HG03558 (cell line): ENCODE results near the gene FCER1A.

ENCODE experiments used
- ATAC-seq: cut with Tn5 transposase; IDR thresholded peaks from one replicate; pipeline ENCODE4 v1.9.1; 2021; ENCODE audit warnings: moderate number of reproducible peaks; ENCODE audit not compliant: unreplicated experiment; ENCODE audit errors: extremely low read depth

FCER1A gene

GRCh38 chr1:159302095-159302494, at the start of gene FCER1A:
FCER1A (plus strand) TSS chr1:159302336; CDS start chr1:159302365, 29 bp downstream.
- ATAC-seq: no peak

DNA sequence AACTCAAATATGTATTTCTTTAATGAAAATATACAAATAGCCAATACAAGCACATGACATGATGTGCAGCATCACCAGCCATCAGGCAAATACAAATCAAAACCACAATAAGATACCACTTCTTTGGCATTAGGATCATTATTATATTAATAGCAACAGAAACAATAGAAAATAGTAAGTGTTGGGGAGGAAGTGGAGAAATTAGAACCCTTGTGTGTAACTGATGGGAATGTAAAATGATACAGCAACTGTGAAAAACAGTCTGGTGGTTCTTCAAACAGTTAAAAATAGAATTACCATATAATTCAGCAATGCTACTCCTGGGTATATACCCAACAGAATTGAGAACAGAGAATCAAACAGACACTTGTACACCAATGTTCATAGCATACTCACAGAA, 40.8 kb upstream of the FCER1A start:
- no peak for ATAC-seq

- no peak for ATAC-seq
Measured at GRCh38 chr1:159261721-159262494, 40.2 kb upstream of the FCER1A start.

GRCh38 chr1:159266832-159267231, 35.3 kb upstream of the FCER1A start:
- no peak for ATAC-seq

- no peak for ATAC-seq
Measured at GRCh38 chr1:159274631-159275030, 27.5 kb upstream of the FCER1A start.

DNA sequence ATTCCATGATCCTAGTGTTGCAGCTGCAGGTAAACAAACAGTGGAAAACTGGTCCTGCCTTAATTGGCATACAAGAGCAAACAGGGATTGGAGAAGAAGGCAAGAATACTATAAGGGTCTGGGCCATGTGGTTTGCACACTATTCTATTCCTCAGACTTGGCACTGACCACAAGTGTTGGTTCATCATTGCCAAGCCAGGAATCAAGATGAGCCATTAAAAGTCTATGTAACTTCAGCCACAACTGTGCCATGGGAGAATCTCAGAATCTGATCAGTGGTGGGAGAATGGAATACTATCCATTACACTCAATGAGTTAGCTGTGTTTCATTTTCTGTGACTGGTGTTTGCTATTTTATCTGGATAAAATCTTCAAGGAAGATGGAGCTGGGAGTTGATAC, 26.2 kb upstream of the FCER1A start:
- no peak for ATAC-seq

- ATAC-seq: no peak
Measured at GRCh38 chr1:159279773-159280172, 22.4 kb upstream of the FCER1A start.

DNA sequence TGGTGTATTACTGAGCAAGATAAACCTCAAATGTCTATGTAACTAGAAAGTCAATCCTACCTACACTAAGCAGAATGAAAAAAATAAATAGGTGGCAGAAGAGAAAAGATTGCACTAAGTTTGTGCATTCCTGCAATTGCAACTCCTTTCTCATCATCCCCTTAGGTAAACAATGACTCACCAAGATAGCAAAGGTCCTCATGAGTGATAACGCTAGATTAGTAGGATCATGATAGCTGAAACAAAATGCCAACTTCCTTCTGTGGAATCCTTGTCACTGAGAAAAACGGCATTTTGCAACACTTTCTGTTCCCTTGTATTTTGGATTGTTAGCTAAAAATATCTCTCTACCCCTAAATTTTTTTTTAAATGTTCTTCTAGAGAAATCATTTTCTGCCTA, 20.0 kb upstream of the FCER1A start:
- no peak for ATAC-seq

- ATAC-seq: no peak
Measured at GRCh38 chr1:159289060-159289459, 13.1 kb upstream of the FCER1A start.

DNA sequence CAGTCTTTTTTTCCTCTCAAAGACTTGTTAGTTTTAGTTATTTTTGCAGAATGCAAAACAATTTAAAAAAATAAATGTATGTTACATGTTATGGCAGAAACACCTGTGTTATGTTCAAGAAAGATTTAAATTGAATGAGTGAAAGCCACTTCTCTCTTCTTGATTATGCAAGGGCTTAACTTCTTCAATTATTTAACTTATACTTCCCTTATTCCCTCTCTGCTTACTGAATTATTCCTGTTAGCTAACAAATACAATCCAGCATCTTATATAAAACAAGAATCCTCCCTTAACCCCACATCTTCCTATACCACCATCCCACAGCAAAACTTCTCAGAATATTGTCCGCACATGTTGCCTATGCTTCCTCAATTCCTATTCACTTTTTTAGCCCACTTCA, 10.7 kb upstream of the FCER1A start:
- ATAC-seq: no peak

DNA sequence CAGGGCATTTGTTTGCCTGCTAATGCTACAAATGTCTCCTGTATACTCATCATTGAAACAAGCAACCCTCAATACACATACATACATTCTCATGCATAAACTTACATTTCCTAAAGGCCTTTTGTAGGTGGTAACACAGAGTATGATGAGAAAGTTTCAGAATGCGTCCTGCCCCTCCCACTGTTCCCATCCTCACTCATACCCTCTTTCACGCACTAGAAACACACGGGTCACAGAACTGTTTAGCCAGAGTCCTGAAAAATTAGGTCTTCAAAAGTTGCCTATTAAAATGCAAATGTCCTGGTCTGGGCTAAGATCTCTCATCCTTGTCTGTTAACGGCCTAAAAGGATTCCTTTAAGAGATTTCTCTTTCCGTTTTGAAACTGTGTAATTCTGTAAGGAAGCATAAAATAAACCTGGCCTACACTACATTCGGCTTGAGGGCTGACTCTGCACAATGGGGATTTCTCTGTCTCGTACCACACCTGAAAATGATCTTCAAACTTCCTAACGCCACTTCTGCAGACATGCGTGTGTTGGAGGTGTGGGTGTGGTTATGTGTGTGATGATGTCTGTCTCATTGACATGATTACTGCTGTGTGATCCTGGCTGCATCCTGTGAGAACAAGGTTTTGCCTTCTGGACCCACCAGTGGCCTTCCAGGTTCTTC, 5.3 kb upstream of the FCER1A start:
- ATAC-seq: no peak

DNA sequence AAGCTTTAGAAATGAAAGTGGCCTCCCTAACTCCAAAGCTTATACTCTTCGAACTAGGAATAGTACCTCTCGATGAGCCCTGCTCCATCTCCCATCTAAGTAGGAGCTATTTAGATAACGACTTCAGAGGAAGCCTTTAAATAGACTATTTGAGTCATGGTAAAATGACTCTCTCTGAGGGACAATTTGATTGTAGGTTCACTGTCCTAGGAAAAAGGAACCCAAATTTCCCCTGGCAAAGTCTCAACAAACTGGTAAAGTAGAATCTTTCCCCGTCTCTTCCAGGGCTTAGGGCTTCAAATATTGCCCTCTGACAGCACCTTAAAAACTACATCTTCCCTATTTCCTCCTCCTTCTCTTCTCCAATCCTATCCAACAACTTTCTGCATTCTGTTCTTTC, 2.0 kb upstream of the FCER1A start:
- ATAC-seq: no peak

DNA sequence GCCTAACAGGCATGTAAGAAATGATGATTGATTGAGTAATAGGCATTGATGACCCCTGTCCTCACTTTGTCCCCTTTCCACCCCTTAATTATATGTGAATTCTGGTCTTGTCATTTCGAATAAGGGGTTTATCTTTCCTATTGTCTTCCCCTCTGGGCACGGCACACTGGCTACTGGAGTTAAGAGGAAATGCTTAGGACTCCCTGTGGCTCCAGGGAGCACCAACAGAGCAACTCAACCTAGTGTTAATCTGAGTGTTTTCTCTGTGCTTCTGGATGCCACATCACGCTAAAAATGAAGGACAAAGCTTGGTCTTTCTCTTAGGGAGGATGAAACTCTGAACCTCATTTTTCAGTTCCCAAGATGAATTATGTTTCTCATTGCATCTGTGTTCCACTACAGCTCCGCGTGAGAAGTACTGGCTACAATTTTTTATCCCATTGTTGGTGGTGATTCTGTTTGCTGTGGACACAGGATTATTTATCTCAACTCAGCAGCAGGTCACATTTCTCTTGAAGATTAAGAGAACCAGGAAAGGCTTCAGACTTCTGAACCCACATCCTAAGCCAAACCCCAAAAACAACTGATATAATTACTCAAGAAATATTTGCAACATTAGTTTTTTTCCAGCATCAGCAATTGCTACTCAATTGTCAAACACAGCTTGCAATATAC, 5.3 kb downstream of the FCER1A start:
- no peak for ATAC-seq

- ATAC-seq: no peak
Measured at GRCh38 chr1:159311679-159312078, 9.5 kb downstream of the FCER1A start.

DNA sequence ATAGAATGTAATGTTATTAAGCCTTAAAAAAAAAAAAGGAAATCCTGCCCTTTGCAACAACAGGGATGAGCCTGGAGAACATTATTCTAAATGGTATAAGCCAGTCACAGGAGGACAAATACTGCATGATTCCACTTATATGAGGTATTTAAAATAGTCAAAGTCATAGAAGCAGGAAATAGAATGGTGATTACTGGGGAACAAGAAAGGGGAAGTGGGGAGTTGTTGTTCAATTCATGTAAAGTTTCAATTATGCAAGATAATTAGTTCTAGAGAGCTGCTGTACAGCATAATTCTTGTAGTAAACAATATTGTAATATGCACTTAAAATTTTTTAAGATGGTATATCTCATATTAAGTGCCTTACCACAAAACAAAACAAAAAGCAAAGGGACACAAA, 13.2 kb downstream of the FCER1A start:
- no peak for ATAC-seq

- no peak for ATAC-seq
Measured at GRCh38 chr1:159318784-159319551, 16.8 kb downstream of the FCER1A start.

GRCh38 chr1:159334797-159335196, 32.7 kb downstream of the FCER1A start:
- ATAC-seq: no peak

DNA sequence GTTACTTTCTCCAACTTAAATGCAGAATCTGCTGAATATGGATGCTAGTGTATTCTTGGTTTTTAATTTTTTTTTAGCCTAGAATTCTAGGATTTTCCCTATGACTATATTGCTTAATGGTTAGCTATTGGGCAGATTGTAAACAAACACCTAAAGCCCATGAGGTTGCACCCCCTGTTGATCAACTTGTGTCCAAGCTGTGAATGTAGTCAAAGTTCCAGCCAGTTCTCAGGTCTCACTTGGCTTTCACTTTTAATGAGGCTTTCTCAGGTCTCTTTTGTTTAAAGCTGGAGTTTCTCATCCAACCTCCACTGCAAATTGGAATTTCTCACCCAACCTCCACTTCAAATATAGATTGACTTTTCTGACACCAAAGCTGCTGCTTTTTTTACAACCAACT, 35.9 kb downstream of the FCER1A start:
- no peak for ATAC-seq

DNA sequence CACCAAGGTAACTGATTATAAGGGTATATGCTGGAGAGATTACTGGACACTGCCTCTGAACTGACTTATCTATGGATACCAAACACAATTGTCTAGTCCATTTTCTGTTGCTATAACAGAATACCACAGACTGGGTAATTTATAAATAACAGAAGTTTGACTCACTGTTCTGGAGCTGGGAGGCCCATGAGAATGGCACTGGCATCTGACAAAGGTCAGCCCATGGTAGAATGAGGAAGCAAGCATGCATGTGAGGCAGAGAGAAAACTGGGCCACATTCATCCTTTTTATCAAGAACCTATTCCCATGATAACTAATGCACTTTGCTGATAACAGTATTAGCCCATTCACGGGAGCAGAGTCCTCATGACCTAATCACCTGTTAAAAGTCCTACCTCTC, 37.4 kb downstream of the FCER1A start:
- no peak for ATAC-seq

DNA sequence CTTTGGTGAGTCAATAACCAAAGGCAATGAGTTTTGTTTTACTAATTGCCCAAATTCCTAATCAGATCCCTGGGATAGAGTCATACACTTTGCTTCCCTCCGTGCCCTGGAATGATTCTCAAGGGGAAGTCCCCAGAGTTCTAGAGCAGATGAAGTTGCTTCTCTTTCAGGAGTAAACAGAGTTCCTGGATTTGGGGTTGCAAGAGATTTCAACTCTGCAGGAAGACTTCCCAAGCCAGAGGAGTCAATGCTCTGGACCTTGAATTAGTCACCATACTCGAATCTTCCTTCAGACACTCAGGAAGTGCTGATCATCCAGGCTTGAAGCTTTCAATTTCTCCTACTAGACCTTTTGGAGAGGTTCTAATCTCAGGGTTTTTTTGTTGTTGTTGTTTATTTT, 39.6 kb downstream of the FCER1A start:
- no peak for ATAC-seq
